GM18505 (cell line): ENCODE data around the gene SH3RF1.

Source experiments
- ATAC-seq: cut with Tn5 transposase; IDR thresholded peaks from one replicate; pipeline ENCODE4 v1.9.1; 2021; ENCODE audit not compliant: unreplicated experiment
- POLR2A ChIP-seq: IDR thresholded peaks from 4 replicates; pipeline ENCODE4 v1.6.1; 2011; ENCODE audit warnings: borderline replicate concordance; ENCODE audit not compliant: insufficient read depth, insufficient read length; ENCODE audit errors: extremely low read depth

SH3RF1 gene

GRCh38 chr4:169222761-169223160, 48.0 kb downstream of the SH3RF1 start:
- ATAC-seq = no peak
- TF ChIP-seq POLR2A = no peak

DNA sequence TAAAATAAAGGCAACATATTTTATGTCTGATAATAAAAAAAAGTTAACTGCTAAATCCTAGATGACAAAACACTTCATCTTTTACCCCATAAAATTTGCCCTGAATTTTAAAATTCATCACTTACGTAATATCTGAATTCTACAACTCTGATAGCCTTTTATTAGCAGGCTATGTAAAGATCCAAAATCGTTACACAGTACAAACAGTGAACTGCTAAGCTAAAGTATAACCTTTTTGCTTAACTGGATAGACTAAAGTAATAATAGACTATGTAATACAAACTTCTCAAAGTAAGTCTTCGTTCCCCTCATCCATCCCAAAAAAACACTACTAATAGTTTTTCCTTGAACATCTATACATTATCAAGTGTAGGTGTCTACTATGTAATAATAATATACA, 49.1 kb downstream of the SH3RF1 start:
- no peak for ATAC-seq
- no peak for TF ChIP-seq POLR2A

GRCh38 chr4:169220854-169221411, 49.8 kb downstream of the SH3RF1 start:
- no peak for TF ChIP-seq POLR2A
- no peak for ATAC-seq

DNA sequence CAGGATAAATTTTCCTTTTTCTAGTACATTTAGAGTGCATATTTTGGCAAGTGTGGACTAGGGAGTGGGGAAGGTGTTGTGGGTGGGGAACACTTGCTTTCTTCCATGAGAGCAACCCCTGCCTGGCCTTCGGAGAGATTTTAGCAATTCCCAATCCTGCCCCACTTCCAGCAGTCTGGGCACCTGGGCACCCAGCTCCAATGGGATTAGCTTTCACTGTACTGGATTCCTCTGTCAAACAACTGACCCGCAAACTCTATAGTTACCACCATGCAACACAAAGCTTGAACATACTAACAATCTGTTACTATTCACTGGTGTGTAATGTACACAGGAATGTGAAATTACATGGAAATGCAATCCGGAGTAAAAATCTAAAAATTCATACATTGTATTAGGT, 50.3 kb downstream of the SH3RF1 start:
- ATAC-seq = no peak

DNA sequence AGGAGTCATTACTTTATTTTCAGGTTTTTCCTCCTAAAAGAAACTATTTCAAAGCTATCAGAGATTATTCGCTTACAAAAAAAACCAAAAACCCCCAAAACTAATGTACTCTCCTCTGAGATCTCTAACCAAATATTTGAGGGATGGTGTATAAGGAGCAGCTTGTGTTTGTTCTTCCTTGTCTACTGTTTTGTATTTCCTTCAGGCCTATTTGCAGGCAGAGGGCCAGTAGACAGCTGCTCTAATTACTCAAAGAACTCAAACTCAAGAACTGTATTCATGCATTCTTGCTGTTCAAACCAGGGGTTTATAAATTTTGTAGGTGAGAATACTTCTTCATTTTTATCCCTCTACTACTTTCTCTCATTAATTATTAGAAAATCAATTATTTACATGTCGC, 51.3 kb downstream of the SH3RF1 start:
- ATAC-seq = no peak

More for the DNA sequence above, 50.3 kb downstream of the SH3RF1 start:
- TF ChIP-seq POLR2A = no peak

GRCh38 chr4:169215656-169216055, 55.1 kb downstream of the SH3RF1 start:
- no peak for TF ChIP-seq POLR2A
- peak; percentile 65 for ATAC-seq

More for the DNA sequence above, 51.3 kb downstream of the SH3RF1 start:
- no peak for TF ChIP-seq POLR2A

DNA sequence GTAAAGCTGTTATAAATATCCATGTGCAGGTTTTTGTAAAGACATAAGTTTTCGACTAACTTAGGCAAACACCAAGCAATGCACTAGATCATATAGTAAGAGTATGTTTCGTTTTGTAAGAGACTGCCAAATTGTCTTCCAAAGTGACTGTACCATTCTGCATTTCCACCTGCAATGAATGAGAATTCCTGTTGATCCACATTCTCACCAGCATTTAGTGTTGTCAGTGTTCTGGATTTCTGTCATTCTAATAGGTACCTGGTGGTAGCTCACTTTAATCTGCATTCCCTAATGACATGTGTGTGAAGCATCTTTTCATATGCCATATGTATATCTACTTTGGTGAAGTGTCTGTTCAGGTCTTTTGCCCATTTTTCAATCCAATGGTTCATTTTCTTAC, 57.8 kb downstream of the SH3RF1 start:
- no peak for ATAC-seq
- no peak for TF ChIP-seq POLR2A

DNA sequence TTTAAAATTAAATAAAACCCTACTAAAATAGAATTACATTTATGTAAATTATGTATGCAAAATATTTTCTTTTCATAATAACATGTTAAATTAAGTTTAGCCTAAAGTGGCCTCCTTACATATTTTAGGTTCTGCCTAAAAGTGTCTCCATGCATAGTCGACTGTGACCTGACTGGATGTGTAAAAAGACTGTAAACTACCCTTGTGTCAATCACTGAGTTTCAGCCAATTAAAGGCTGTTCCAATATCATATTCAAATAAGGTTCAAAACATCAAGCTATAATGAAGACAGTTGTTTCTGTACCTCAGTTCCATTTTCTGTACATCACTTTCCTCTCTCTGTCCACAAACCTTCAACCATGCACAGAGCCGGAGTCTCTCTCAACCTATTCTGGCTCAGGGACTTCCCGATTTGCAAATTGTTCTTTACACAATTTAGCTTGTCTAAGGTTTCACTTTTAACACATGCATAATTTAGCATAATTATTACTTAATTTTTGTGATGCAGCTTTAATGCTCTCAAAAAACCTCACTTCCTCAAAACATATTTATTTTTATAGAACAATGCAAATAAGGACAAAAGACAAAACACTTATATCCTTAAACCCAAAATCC, 60.1 kb downstream of the SH3RF1 start:
- no peak for TF ChIP-seq POLR2A
- ATAC-seq = peak; percentile 80

DNA sequence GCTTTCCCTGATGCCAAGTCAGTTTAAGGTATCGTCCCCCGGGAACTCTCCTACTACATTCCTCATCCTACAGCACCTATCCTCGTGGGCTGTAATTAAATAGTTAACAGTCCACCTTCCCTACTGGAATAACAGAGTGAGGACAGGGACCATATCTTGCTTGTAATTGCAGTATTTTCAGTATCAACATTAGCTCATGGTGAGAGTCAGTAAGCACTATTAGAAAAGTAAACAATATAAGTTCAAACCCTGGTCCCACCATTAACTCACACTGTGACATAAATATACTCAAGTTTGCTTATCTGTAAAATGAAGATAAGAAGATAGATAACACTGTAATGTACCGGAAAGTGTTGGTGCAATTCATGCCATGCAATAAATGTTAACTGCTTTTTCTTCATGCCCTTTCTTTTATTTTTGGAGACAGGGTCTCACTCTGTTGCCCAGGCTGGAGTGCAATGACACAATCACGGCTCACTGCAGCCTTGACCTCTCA, 61.3 kb downstream of the SH3RF1 start:
- TF ChIP-seq POLR2A = no peak
- ATAC-seq = no peak

DNA sequence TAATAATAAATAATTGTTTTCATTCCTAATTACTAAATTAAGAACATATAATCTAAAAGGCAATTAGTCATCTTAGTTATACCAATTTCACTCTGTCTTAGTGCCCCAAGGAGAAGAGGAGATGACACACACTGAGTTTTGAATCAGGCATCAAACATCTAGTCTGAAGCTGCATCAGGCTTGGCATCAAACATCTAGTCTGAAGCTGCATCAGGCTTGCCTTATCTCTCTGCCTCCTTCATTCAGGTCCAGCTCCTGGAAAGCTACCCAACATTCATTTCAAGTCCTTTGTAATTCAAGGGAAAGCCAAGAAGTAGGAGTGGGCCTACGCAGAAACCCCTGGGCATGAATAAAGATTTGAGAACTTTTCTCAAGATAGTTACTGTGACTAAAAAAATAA, 62.2 kb downstream of the SH3RF1 start:
- TF ChIP-seq POLR2A = no peak
- ATAC-seq = no peak

- ATAC-seq = no peak
- TF ChIP-seq POLR2A = no peak
Observed at GRCh38 chr4:169208090-169208455, 62.7 kb downstream of the SH3RF1 start.

DNA sequence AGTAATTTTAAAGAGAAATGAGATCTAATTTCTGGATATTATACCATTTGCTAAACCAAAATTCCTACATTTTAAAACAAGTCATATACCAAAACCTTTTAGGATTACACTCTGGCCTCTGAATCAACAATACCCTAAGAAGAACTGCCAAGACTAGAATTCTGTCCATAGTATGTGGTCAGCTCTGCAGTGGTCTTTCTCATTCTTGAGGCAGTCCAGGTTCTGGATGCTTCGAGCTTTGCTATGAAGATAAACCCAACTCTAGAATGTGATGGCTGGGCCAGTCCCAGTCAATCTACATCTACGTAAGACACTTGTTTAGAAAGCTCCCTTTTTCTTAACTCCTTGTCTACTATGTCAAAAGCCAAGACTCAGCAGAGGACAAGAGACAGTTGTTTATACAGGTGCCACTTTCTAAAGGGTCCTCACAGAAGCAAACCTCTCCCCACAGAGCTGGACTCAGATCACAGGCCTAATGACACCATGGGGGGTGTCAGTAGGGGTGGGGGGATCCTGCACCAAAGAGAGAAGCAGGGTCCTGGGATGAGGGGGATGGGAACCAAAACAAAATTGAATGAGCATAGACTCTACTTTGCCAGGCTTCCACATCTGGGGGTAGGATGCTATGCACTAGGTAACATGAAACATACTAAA, 63.2 kb downstream of the SH3RF1 start:
- ATAC-seq = no peak
- TF ChIP-seq POLR2A = no peak

DNA sequence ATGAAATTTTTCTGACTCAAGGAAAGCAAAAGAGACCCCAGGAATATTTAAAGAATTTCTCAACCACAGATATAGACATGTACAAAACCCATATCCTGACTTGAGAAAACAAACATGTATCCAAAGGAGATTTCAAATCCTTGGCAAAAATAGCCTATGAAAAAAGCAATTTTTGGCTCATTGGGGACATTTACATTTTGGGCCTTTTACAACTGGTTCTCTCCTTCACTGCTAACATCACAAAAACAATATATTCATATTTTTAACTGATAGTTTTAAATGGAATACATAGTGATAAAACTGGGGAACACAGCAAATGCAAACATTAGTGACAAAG, 65.0 kb downstream of the SH3RF1 start:
- no peak for ATAC-seq
- TF ChIP-seq POLR2A = no peak

- ATAC-seq = no peak
- no peak for TF ChIP-seq POLR2A
Observed at GRCh38 chr4:169205075-169205743, 65.5 kb downstream of the SH3RF1 start.
